Breast epithelium (tissue), 3 donors: ENCODE measurements around the gene YIPF1.

Experiments
- CTCF ChIP-seq, 3 donors: fragments of 450-650 bp; IDR thresholded peaks; one replicate each; pipeline ENCODE4 v1.5.1; 2016 to 2017; ENCODE audit warnings: antibody characterized with exemption in 3 of 3, mild to moderate bottlenecking in 3 of 3, moderate library complexity in 3 of 3
- POLR2A ChIP-seq: fragments of 450-650 bp; IDR thresholded peaks from one replicate; pipeline ENCODE4 v1.6.1; 2016; ENCODE audit warnings: antibody characterized with exemption, mild to moderate bottlenecking, moderate library complexity
- POLR2AphosphoS5 ChIP-seq, 3 donors: sonication (generic); formaldehyde crosslinking; IDR thresholded peaks; one replicate each; pipeline ENCODE4 v1.6.1; 2017; ENCODE audit warnings: antibody characterized with exemption in 3 of 3

- no peak for TF ChIP-seq CTCF (IDR thresholded peaks at IDR 0.05)
- TF ChIP-seq POLR2A = no peak
- TF ChIP-seq POLR2AphosphoS5 (IDR thresholded peaks at IDR 0.05) = no peak
Measured at GRCh38 chr1:53894644-53895043, 5.0 kb upstream of the YIPF1 start.
